Osteocyte (in vitro differentiated cells): Measurements from ENCODE around the gene UMAD1. TPM values are rescaled to one million over a fixed set of nuclear protein-coding genes. Genes with fewer than 3 reads are reported as not detected.

Experiments used
- DNase-seq: peaks from one replicate; pipeline ENCODE4 v3.0.0; 2021; ENCODE audit warnings: mixed read lengths; ENCODE audit not compliant: unreplicated experiment; ENCODE audit errors: extremely low spot score
- H3K27ac Mint-ChIP-seq: one replicate; pipeline ENCODE4 v1.8.0; 2021; ENCODE audit warnings: mild to moderate bottlenecking, mixed read lengths; ENCODE audit not compliant: unreplicated experiment
- H3K27me3 Mint-ChIP-seq: one replicate; pipeline ENCODE4 v1.8.0; 2021; ENCODE audit warnings: mixed read lengths; ENCODE audit not compliant: unreplicated experiment
- H3K36me3 Mint-ChIP-seq: one replicate; pipeline ENCODE4 v1.8.0; 2021; ENCODE audit warnings: mixed read lengths; ENCODE audit not compliant: unreplicated experiment
- H3K4me1 Mint-ChIP-seq: one replicate; pipeline ENCODE4 v1.8.0; 2021; ENCODE audit warnings: mixed read lengths; ENCODE audit not compliant: unreplicated experiment
- H3K4me3 Mint-ChIP-seq: one replicate; pipeline ENCODE4 v1.8.0; 2021; ENCODE audit warnings: mild to moderate bottlenecking, moderate library complexity, mixed read lengths; ENCODE audit not compliant: unreplicated experiment
- H3K9me3 Mint-ChIP-seq: one replicate; pipeline ENCODE4 v1.8.0; 2021; ENCODE audit warnings: mixed read lengths; ENCODE audit not compliant: unreplicated experiment
- total RNA-seq: library from RNA; stranded (reverse); gene quantifications from 2 replicates; pipeline ENCODE4 v1.2.1, GENCODE V29; 2021
- TF ChIP-seq, protein P1 (sequence below): fragments of 200-600 bp; sonication (generic); IDR thresholded peaks from 2 replicates; pipeline ENCODE4 v1.5.0; 2021; ENCODE audit warnings: antibody characterized with exemption, mild to moderate bottlenecking, moderate library complexity

Gene UMAD1
- total RNA-seq, 1 donor from 2014 or later, result 10.9 TPM

DNA sequence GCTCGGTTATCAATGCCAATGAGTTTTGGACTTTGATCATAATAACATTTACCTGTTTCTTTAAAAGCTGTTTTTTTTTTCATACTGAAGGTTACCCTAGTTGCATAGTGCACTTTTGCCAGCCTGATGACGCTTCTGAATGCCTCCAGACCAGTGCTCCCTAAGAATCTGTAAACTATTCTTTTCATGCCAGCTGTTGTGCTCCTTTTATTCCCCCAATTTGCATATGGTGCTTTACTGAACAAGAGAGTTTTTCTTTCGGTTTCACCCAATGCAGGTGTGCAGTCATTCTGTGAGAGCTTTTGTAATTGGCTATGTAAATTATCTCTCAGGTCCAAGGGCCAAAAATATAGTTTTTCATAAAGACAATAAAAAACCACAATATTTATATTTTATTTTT is 279.9 kb downstream of the UMAD1 start:
- Mint-ChIP-seq H3K27me3 (no peaks in the 10 kb centered on the region), H3K27ac (no peak overlapping the region), H3K4me1 (no peaks in the 10 kb centered on the region), H3K9me3 (no peaks in the 10 kb centered on the region), H3K36me3 (no peaks in the 10 kb centered on the region), H3K4me3 (no peak overlapping the region)
- TF ChIP-seq, protein P1, sequence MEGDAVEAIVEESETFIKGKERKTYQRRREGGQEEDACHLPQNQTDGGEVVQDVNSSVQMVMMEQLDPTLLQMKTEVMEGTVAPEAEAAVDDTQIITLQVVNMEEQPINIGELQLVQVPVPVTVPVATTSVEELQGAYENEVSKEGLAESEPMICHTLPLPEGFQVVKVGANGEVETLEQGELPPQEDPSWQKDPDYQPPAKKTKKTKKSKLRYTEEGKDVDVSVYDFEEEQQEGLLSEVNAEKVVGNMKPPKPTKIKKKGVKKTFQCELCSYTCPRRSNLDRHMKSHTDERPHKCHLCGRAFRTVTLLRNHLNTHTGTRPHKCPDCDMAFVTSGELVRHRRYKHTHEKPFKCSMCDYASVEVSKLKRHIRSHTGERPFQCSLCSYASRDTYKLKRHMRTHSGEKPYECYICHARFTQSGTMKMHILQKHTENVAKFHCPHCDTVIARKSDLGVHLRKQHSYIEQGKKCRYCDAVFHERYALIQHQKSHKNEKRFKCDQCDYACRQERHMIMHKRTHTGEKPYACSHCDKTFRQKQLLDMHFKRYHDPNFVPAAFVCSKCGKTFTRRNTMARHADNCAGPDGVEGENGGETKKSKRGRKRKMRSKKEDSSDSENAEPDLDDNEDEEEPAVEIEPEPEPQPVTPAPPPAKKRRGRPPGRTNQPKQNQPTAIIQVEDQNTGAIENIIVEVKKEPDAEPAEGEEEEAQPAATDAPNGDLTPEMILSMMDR, result no peak
- DNase-seq, result no peak

DNA sequence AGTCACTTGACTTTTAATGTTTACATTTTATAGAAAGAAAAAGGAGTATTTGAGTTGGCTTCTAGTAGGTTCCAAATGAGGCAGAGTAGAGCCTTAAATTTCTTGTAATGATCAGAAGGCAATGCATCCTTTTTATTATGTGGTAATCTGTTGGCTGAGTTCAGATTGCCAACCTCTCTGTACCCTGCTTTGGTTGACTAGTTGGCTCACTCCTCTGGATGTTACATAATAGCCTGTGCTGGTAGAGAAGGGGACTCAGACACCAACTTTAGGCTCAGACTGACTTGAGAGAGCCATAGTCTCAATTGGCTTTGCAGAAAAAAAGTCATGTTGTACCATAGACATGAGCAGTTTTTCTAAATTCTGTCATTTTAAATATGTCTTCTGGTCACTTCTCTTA is 281.3 kb downstream of the UMAD1 start:
- no peaks in the 10 kb centered on the region for H3K4me1 Mint-ChIP-seq

GRCh38 chr7:7922684-7923385 is 282.3 kb downstream of the UMAD1 start:
- Mint-ChIP-seq H3K36me3 (no peaks in the 10 kb centered on the region), H3K27ac (no peak overlapping the region), H3K4me3 (no peak overlapping the region), H3K9me3 (no peaks in the 10 kb centered on the region), H3K4me1 (no peaks in the 10 kb centered on the region), H3K27me3 (no peaks in the 10 kb centered on the region)
- TF ChIP-seq, protein P1, result no peak
- DNase-seq, result no peak

More for the DNA sequence above, 281.3 kb downstream of the UMAD1 start:
- Mint-ChIP-seq H3K27me3 (no peaks in the 10 kb centered on the region), H3K36me3 (no peaks in the 10 kb centered on the region), H3K9me3 (no peaks in the 10 kb centered on the region), H3K4me3 (no peak overlapping the region), H3K27ac (no peak overlapping the region)
- DNase-seq, result no peak
- TF ChIP-seq, protein P1, result no peak

GRCh38 chr7:7923818-7924217 is 283.3 kb downstream of the UMAD1 start:
- TF ChIP-seq, protein P1, result no peak
- no peaks in the 10 kb centered on the region for H3K4me1 Mint-ChIP-seq
- no peak for DNase-seq
- no peaks in the 10 kb centered on the region for H3K36me3 Mint-ChIP-seq
- H3K4me3 Mint-ChIP-seq, result no peak overlapping the region
- no peaks in the 10 kb centered on the region for H3K27me3 Mint-ChIP-seq
- H3K27ac Mint-ChIP-seq, result no peak overlapping the region
- H3K9me3 Mint-ChIP-seq, result no peaks in the 10 kb centered on the region

DNA sequence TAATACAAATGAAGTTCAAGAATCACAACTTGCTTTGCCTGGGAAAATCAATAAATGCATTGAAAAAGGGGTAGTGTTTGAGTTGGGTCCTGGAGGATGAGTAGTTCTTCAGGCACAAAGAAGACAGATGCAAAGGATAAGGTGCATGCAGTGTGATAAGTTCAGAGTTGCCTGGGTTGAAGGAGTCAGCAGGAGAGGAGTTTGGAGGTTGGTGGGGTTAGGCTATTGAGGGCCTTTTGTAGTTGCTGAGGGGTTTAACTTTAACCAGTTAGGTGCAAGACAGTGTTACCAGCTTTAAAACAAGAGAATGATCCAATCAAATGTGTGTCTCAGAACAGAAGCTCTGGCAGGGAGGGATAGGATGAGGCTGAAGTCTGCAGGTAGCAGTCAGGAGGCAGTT is 283.8 kb downstream of the UMAD1 start:
- H3K27ac Mint-ChIP-seq, result no peak overlapping the region

More for the DNA sequence above, 283.8 kb downstream of the UMAD1 start:
- Mint-ChIP-seq H3K4me3 (no peak overlapping the region), H3K27me3 (no peaks in the 10 kb centered on the region), H3K4me1 (no peaks in the 10 kb centered on the region), H3K9me3 (no peaks in the 10 kb centered on the region), H3K36me3 (no peaks in the 10 kb centered on the region)
- TF ChIP-seq, protein P1, result no peak
- no peak for DNase-seq

Other genes with a start within 250 kb of the UMAD1 start
- gene COL28A1, start 104.9 kb upstream of the UMAD1 start, total RNA-seq, result 0.39 and 1.1 TPM in 2 replicates
- 19.1 and 19.7 TPM in 2 replicates for gene MIOS, start 73.9 kb upstream of the UMAD1 start, total RNA-seq
- gene RPA3, start 77.9 kb downstream of the UMAD1 start, total RNA-seq, result 14.8 and 16.5 TPM in 2 replicates